Gastrocnemius medialis (tissue), 4 donors: ENCODE data around the gene ME2.

Experiments
- POLR2A ChIP-seq, 2 donors: fragments of 450-650 bp; IDR thresholded peaks; one replicate each; pipeline ENCODE4 v1.6.1; 2017; ENCODE audit warnings: antibody characterized with exemption in 2 of 2, mild to moderate bottlenecking in 2 of 2, moderate library complexity in 2 of 2
- TF ChIP-seq, protein P1 (sequence below), 5 experiments: fragments of 450-650 bp in 3 of 5; fragments of 200-600 bp in 2 of 5; sonication (generic) in 2 of 5; IDR thresholded peaks in 4 of 5; conservative IDR thresholded peaks in 1 of 5; 1 replicate in 4 of 5; 2 replicates in 1 of 5; pipeline ENCODE4 v1.5.1; 2016 to 2019; ENCODE audit warnings: antibody characterized with exemption in 5 of 5, mild to moderate bottlenecking in 3 of 5, moderate library complexity in 3 of 5

DNA sequence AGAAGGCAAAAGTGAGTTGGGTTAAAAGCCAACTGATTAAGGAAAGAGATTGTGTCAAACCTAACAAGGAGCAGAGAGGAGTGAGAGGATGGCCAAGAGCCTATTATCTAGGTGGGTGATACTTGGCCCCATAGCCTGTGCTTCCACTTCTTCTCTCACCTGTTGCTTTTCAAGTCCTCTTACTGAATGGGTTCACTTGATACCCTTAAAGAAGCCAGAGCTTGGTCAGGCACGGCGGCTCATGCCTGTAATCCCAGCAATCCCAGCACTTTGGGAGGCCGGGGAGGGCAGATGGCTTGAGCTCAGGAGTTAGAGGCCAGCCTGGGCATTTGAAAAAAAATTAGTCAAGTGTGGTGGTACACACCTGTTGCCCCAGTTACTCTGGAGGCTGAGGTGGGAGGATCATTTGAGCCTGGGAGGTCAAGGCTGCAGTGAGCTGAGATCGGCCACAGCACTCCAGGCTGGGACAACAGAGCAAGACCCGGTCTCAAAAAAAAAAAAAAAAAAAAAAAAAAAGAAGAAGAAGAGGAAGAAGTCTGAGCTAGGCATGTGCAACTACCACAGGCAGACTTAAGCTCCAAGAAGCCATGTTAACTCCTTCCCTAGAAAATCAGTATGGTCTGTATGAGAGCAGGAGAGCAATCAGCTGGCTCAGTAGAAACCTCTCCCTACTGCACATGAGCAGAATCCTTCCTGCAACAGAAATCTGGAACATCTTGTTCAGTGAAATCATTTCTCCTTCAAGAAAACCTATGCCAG lies 28.4 kb upstream of the ME2 start:
- TF ChIP-seq, protein P1, sequence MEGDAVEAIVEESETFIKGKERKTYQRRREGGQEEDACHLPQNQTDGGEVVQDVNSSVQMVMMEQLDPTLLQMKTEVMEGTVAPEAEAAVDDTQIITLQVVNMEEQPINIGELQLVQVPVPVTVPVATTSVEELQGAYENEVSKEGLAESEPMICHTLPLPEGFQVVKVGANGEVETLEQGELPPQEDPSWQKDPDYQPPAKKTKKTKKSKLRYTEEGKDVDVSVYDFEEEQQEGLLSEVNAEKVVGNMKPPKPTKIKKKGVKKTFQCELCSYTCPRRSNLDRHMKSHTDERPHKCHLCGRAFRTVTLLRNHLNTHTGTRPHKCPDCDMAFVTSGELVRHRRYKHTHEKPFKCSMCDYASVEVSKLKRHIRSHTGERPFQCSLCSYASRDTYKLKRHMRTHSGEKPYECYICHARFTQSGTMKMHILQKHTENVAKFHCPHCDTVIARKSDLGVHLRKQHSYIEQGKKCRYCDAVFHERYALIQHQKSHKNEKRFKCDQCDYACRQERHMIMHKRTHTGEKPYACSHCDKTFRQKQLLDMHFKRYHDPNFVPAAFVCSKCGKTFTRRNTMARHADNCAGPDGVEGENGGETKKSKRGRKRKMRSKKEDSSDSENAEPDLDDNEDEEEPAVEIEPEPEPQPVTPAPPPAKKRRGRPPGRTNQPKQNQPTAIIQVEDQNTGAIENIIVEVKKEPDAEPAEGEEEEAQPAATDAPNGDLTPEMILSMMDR (IDR thresholded peaks at IDR 0.05 in 4 of 5, conservative IDR thresholded peaks at IDR 0.05 in 1 of 5): no peak
- no peak for TF ChIP-seq POLR2A (IDR thresholded peaks at IDR 0.05)
